SJCRH30 (cell line): ENCODE data around the gene DDX41. TPM values are rescaled to one million over a fixed set of nuclear protein-coding genes. Genes with fewer than 3 reads are reported as not detected.

Experiments
- DNase-seq, 2 experiments: peaks; one replicate each; pipeline ENCODE4 v3.0.0-alpha.2; 2015 to 2020
- H3K27ac ChIP-seq: fragments of 250-450 bp; sonication (Bioruptor Pico); 2 replicates; pipeline ENCODE4 v1.5.1; 2020; ENCODE audit warnings: mild to moderate bottlenecking, moderate library complexity
- H3K27me3 ChIP-seq: fragments of 250-450 bp; sonication (Bioruptor Pico); 2 replicates; pipeline ENCODE4 v1.5.1; 2020; ENCODE audit warnings: mild to moderate bottlenecking, moderate library complexity
- H3K36me3 ChIP-seq: fragments of 250-450 bp; sonication (Bioruptor Pico); 2 replicates; pipeline ENCODE4 v1.5.1; 2020; ENCODE audit warnings: mild to moderate bottlenecking, moderate library complexity
- H3K4me1 ChIP-seq: fragments of 250-450 bp; sonication (Bioruptor Pico); 2 replicates; pipeline ENCODE4 v1.5.1; 2020; ENCODE audit warnings: mild to moderate bottlenecking, moderate library complexity
- H3K4me3 ChIP-seq: fragments of 250-450 bp; sonication (Bioruptor Pico); 2 replicates; pipeline ENCODE4 v1.5.1; 2020; ENCODE audit warnings: mild to moderate bottlenecking, moderate library complexity
- H3K9me3 ChIP-seq: fragments of 250-450 bp; sonication (Bioruptor Pico); replicated peaks from 2 replicates; pipeline ENCODE4 v1.5.1; 2020; ENCODE audit warnings: mild to moderate bottlenecking, moderate library complexity
- total RNA-seq: library from RNA; depleted of rRNA; stranded (reverse); fragments of >200 nt; shearing (Covaris generic); gene quantifications from 2 replicates; pipeline ENCODE4 v1.2.3, GENCODE V29; 2014

DDX41 gene
- total RNA-seq, 1 experiment from 2014 or later = 68.5 TPM

GRCh38 chr5:177528631-177529030, 11.9 kb upstream of the DDX41 start:
- Histone ChIP-seq H3K27ac (no peak overlapping the region), H3K27me3 (no peaks in the 10 kb centered on the region), H3K4me3 (no peak overlapping the region), H3K9me3 (no peaks in the 10 kb centered on the region), H3K36me3 (peaks cover 37% of the 10 kb centered on the region), H3K4me1 (peaks cover 24% of the 10 kb centered on the region)
- DNase-seq = no peak

- peaks cover 47% of the 10 kb centered on the region for H3K36me3 ChIP-seq
- DNase-seq = no peak
- no peaks in the 10 kb centered on the region for H3K9me3 ChIP-seq
- H3K4me1 ChIP-seq = peaks cover 24% of the 10 kb centered on the region
- H3K27me3 ChIP-seq = no peaks in the 10 kb centered on the region
- no peak overlapping the region for H3K4me3 ChIP-seq
- H3K27ac ChIP-seq = no peak overlapping the region
Measured at GRCh38 chr5:177527595-177527994, 10.8 kb upstream of the DDX41 start.

GRCh38 chr5:177526791-177527190, 10.0 kb upstream of the DDX41 start:
- peaks cover 26% of the 10 kb centered on the region for H3K4me1 ChIP-seq
- peak overlapping the region; percentile 76 for H3K27ac ChIP-seq
- peaks cover 50% of the 10 kb centered on the region for H3K36me3 ChIP-seq

GRCh38 chr5:177526191-177526590, 9.4 kb upstream of the DDX41 start:
- Histone ChIP-seq H3K27me3 (no peaks in the 10 kb centered on the region), H3K36me3 (peaks cover 49% of the 10 kb centered on the region), H3K9me3 (no peaks in the 10 kb centered on the region), H3K27ac (peak overlapping the region; percentile 76), H3K4me1 (peaks cover 32% of the 10 kb centered on the region), H3K4me3 (no peak overlapping the region)
- peak; percentile 75 to 84 for DNase-seq

More at GRCh38 chr5:177526791-177527190, 10.0 kb upstream of the DDX41 start:
- Histone ChIP-seq H3K9me3 (no peaks in the 10 kb centered on the region), H3K27me3 (no peaks in the 10 kb centered on the region), H3K4me3 (no peak overlapping the region)
- peak; percentile 59 to 74 for DNase-seq

GRCh38 chr5:177524941-177525655, 8.3 kb upstream of the DDX41 start:
- Histone ChIP-seq H3K4me3 (no peak overlapping the region), H3K36me3 (peaks cover 45% of the 10 kb centered on the region), H3K27ac (peak overlapping the region; percentile 76; the same call in 1 of the 2 replicates), H3K9me3 (no peaks in the 10 kb centered on the region), H3K4me1 (peaks cover 42% of the 10 kb centered on the region), H3K27me3 (no peaks in the 10 kb centered on the region)
- DNase-seq = no peak

- Histone ChIP-seq H3K36me3 (peaks cover 49% of the 10 kb centered on the region), H3K4me3 (no peak overlapping the region), H3K27me3 (no peaks in the 10 kb centered on the region), H3K9me3 (no peaks in the 10 kb centered on the region), H3K27ac (no peak overlapping the region), H3K4me1 (peaks cover 46% of the 10 kb centered on the region)
- DNase-seq = no peak
Measured at GRCh38 chr5:177524539-177524900, 7.8 kb upstream of the DDX41 start.

- H3K4me1 ChIP-seq = peaks cover 46% of the 10 kb centered on the region
- no peak overlapping the region for H3K27ac ChIP-seq
- peaks cover 54% of the 10 kb centered on the region for H3K36me3 ChIP-seq
- H3K27me3 ChIP-seq = no peaks in the 10 kb centered on the region
- H3K4me3 ChIP-seq = no peak overlapping the region
- no peaks in the 10 kb centered on the region for H3K9me3 ChIP-seq
- no peak for DNase-seq
Measured at GRCh38 chr5:177523711-177524538, 7.2 kb upstream of the DDX41 start.

GRCh38 chr5:177520916-177521513, 4.3 kb upstream of the DDX41 start:
- H3K27ac ChIP-seq = peak overlapping the region; percentile 49
- peak; percentile 87 to 90 for DNase-seq
- H3K27me3 ChIP-seq = no peaks in the 10 kb centered on the region
- H3K36me3 ChIP-seq = peaks cover 55% of the 10 kb centered on the region
- H3K9me3 ChIP-seq = no peaks in the 10 kb centered on the region
- H3K4me1 ChIP-seq = peaks cover 30% of the 10 kb centered on the region
- H3K4me3 ChIP-seq = no peak overlapping the region

- peak overlapping the region; percentile 49; the same call in 1 of the 2 replicates for H3K27ac ChIP-seq
- H3K36me3 ChIP-seq = peaks cover 53% of the 10 kb centered on the region
- H3K4me1 ChIP-seq = peaks cover 23% of the 10 kb centered on the region
- H3K9me3 ChIP-seq = no peaks in the 10 kb centered on the region
- no peak overlapping the region for H3K4me3 ChIP-seq
- DNase-seq = no peak
- no peaks in the 10 kb centered on the region for H3K27me3 ChIP-seq
Measured at GRCh38 chr5:177520271-177520670, 3.5 kb upstream of the DDX41 start.

- Histone ChIP-seq H3K36me3 (peaks cover 51% of the 10 kb centered on the region), H3K27me3 (no peaks in the 10 kb centered on the region), H3K4me3 (no peak overlapping the region), H3K4me1 (peaks cover 22% of the 10 kb centered on the region), H3K9me3 (no peaks in the 10 kb centered on the region), H3K27ac (no peak overlapping the region)
- no peak for DNase-seq
Measured at GRCh38 chr5:177519463-177520235, 2.9 kb upstream of the DDX41 start.

GRCh38 chr5:177515580-177515979, 1.2 kb downstream of the DDX41 start:
- DNase-seq = no peak
- no peaks in the 10 kb centered on the region for H3K27me3 ChIP-seq
- H3K36me3 ChIP-seq = peaks cover 46% of the 10 kb centered on the region
- H3K4me3 ChIP-seq = peak overlapping the region; percentile 74; the same call in 1 of the 2 replicates
- no peak overlapping the region for H3K27ac ChIP-seq
- H3K9me3 ChIP-seq = no peaks in the 10 kb centered on the region
- H3K4me1 ChIP-seq = peaks cover 9% of the 10 kb centered on the region

- no peak overlapping the region for H3K27ac ChIP-seq
- peaks cover 40% of the 10 kb centered on the region for H3K36me3 ChIP-seq
- H3K4me3 ChIP-seq = no peak overlapping the region
- no peak for DNase-seq
- H3K9me3 ChIP-seq = no peaks in the 10 kb centered on the region
- no peaks in the 10 kb centered on the region for H3K27me3 ChIP-seq
- H3K4me1 ChIP-seq = peaks cover 7% of the 10 kb centered on the region
Measured at GRCh38 chr5:177514541-177514940, 2.2 kb downstream of the DDX41 start.

GRCh38 chr5:177513500-177513899, 3.3 kb downstream of the DDX41 start:
- Histone ChIP-seq H3K27me3 (no peaks in the 10 kb centered on the region), H3K4me3 (no peak overlapping the region), H3K27ac (no peak overlapping the region), H3K36me3 (peaks cover 34% of the 10 kb centered on the region), H3K9me3 (no peaks in the 10 kb centered on the region), H3K4me1 (peaks cover 15% of the 10 kb centered on the region)
- DNase-seq = no peak

GRCh38 chr5:177512736-177513380, 3.9 kb downstream of the DDX41 start:
- no peaks in the 10 kb centered on the region for H3K9me3 ChIP-seq
- peaks cover 16% of the 10 kb centered on the region for H3K4me1 ChIP-seq
- no peak overlapping the region for H3K4me3 ChIP-seq
- no peak for DNase-seq
- H3K36me3 ChIP-seq = peaks cover 34% of the 10 kb centered on the region
- no peak overlapping the region for H3K27ac ChIP-seq
- H3K27me3 ChIP-seq = no peaks in the 10 kb centered on the region
